HG03378 (cell line): ENCODE results near the gene ANXA5.
"Not testable (repeated sequence)": the region's sequence is repeated elsewhere in the genome, so short reads cannot be mapped to it uniquely, and the experiment has no call there.

Experiments used
- ATAC-seq: cut with Tn5 transposase; IDR thresholded peaks from one replicate; pipeline ENCODE4 v1.9.1; 2021; ENCODE audit warnings: mild to moderate bottlenecking, moderate library complexity; ENCODE audit not compliant: unreplicated experiment

Gene ANXA5

GRCh38 chr4:121679951-121680350 lies 16.8 kb downstream of the ANXA5 start:
- ATAC-seq, result no peak

DNA sequence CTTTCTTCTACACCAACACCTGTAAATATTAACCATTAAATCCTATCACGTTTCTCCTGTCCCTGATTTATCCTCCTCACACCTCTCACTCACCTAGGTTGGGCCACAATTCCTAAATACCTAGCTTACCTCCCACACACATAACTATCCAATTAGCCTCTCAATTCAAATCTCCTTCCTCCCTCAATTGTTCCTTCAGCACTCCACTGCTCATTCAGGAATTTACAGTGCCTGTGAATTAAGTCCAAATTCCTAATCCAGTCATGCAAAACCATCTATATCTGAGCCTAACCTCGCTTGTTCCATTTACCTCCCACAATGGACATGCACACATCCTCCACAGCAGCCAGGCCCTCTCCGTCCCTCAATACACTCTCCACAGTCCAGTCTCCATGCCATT lies 17.5 kb downstream of the ANXA5 start:
- ATAC-seq, result no peak

DNA sequence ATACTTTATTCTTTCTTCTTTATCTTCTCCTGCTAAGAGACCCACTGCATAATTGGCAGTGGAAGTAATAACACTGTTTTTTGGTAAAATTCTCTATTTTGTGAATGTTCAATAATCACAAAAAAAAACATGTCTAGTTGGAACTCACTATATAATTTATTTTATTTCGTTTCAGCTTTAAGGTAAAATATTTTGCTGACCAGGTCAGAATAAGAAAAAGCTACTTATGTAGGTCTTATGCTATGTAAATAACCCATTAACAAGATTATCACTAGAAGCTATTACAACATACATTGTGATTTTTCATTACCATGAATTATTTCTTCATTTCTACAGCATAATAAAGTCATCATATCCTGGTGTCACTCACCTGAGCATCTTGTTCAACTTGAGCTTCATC lies 19.3 kb downstream of the ANXA5 start:
- ATAC-seq, result no peak

DNA sequence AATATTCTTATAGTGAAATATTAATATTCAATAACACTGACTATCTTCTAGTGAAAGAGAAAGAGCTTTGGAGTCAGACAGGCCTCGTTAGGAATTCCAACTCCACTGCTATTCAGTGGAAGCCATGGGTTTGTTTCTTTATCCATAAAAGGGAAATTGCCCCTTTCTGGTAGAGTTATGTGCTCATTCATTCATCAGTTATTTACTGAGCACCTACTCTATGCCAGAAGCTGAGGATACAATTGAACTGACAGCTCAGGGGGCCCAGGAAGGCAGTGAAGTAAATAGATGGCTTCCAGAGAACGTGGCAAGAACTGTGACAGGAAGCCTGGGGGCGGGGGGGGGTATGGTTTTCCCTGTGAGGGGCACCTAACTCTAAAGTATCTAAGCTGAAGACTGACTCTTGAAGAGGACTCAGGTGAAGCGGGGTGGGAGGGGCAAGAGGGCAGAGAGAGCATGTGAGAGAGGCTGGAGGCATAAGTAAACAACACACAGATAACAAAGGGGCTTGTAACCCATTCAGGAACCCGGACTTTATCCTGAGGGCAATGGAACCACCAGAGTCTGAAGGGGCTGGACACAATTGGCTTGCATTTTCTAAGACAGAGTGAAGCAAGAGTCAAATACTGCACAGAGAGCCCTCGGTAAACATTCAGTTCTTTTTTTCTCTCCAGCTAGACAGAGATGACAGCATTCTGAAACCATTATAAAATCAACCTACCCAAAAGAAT lies 20.3 kb downstream of the ANXA5 start:
- ATAC-seq, result no peak

GRCh38 chr4:121675715-121676114 lies 21.1 kb downstream of the ANXA5 start:
- ATAC-seq, result no peak

DNA sequence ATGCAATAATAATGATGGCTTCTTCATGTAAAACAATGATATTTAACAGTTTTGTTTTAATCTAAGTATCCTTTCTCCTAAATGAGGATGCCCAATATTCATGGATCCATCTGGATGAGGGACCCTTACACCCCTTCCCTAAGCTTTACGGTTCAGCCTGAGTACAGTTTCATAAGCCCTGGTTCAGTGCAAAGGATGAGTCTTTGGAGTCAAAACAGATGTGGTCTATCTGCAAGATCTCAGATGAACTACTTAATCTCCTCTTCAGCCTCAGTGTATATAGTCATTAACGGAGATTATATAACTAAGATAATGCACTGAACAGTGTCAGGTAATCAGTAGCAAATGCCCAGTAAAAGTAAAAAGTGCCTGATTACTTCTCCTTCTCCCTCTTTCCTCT lies 22.1 kb downstream of the ANXA5 start:
- ATAC-seq, result no peak

DNA sequence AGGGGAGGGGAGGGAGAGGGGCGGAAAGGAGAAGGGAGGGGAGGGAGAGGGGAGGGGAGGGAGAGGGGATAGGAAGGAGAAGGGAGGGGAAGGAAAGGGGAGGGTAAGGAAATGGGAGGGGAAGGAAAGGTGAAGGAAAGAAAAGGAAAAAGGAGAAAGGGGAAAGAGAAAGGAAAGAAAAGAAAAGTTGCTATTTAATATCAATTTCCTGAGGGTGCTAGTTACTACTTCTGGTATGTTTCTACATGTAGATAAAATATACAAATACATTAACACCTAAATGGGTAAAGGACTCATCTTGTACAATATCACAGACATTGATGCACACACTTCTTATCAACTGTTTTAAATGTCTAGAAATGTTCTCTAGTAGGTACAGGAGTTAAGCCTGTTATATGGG lies 22.6 kb downstream of the ANXA5 start:
- ATAC-seq, result no peak

DNA sequence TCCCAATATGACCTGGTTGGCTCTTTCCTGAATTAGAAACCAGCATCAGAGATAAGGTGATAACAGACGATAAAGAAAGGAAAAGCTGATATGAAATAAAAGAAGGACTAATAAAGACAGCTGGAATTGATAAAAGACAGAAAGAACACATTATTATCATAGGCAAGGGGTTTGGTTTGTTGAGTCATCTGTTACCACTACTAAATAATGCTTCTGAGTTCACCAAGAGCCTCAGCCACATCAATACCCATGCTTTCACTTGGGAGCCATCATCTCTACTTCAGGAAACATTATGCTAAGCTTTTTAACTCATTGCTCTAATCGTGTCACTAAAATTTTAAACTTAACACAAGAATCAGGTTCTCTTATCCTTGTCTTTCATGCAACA lies 27.6 kb downstream of the ANXA5 start:
- ATAC-seq, result no peak

GRCh38 chr4:121668368-121669162 lies 28.2 kb downstream of the ANXA5 start:
- no peak for ATAC-seq

GRCh38 chr4:121666091-121666679 lies 30.6 kb downstream of the ANXA5 start:
- ATAC-seq, result no peak

DNA sequence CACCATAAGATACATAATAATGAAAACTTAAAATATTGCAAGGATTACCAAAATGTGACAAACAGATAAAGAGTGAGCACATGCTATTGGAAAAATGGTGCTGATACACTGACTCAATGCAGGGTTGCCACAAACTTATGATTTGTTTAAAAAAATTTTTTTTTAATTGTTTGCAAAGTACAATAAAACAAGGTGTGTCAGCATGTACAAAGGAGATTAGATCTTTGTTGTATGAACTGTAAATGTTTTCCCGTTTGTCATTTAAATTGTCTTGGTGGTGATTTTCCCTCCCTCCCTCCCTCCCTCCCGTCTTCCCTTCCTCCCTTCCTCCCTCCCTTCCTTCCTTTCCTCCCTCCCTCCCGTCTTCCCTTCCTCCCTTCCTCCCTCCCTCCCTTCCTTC lies 31.4 kb downstream of the ANXA5 start:
- no peak for ATAC-seq

GRCh38 chr4:121662225-121662624 lies 34.6 kb downstream of the ANXA5 start:
- no peak for ATAC-seq

DNA sequence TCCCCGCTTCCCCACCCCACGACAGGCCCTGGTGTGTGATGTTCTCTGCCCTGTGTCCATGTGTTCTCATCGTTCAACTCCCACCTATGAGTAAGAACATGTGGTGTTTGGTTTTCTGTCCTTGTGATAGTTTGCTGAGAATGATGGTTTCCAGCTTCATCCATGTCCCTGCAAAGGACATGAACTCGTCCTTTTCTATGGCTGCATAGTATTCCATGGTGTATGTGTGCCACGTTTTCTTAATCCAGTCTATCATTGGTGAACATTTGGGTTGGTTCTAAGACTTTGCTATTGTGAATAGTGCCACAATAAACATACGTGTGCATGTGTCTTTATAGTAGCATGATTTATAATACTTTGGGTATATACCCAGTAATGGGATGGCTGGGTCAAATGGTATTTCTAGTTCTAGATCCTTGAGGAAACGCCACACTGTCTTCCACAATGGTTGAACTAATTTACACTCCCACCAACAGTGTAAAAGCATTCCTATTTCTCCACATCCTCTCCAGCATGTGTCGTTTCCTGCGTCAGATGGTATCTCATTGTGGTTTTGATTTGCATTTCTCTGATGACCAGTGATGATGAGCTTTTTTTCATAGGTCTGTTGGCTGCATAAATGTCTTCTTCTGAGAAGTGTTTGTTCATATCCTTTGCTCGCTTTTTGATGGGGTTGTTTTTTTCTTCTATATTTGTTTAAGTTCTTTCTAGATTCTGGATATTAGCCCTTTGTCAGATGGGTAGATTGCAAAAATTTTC lies 36.4 kb downstream of the ANXA5 start:
- ATAC-seq, result not testable (repeated sequence)

DNA sequence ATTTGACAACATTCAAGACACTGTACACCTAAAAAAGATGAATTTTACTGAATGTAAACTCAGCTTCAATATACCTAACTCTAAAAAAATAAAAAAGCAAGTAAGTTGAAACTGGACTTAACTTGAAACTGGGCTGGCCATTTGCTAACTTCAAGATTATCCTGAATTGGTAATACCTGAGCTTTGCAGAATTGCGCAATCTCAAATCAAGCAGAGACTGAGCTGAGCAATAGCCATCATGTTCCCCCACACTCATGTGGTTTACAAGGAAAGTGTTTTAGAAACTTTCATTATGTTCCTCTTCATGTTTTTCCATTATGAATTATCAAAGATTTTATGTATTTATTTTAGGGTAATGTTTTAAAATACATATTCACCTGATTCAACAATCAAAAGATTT lies 38.7 kb downstream of the ANXA5 start:
- no peak for ATAC-seq

DNA sequence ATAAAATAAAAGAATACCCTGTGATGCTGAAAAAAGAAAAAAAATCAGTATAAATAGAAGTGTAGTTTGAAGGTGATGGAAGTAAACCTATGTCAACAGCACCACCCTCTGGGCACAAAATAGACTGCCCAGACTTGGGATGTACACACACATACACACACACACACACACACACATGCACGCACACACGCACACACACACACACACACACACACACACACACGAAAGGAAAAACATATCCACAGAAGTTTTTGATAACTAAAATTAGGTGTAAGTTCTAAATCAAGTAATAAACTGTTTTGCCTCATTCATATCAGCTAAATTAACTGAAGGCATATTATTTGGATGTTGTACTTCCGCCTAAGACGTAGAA lies 40.5 kb downstream of the ANXA5 start:
- ATAC-seq, result no peak

- no peak for ATAC-seq
Measured at GRCh38 chr4:121655320-121656268, 41.2 kb downstream of the ANXA5 start.

DNA sequence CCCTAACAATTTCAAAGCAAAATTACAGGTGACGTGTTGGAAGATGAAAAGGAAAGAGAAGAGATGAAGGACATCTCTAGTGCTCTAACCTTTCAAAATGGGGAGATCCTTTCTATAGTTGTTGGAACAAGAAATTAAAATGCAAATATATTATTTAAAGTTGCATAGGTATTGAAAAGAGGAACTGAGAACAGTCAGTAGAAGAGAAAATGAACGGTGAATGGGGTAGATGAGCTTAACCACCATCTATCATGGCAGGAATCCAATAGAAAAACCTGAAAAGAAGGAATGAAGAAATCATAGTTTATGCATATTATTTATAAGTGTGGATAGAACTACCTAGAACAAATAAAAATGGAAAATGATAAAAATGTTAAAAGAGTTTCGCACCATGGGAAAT lies 42.0 kb downstream of the ANXA5 start:
- ATAC-seq, result peak; percentile 91

DNA sequence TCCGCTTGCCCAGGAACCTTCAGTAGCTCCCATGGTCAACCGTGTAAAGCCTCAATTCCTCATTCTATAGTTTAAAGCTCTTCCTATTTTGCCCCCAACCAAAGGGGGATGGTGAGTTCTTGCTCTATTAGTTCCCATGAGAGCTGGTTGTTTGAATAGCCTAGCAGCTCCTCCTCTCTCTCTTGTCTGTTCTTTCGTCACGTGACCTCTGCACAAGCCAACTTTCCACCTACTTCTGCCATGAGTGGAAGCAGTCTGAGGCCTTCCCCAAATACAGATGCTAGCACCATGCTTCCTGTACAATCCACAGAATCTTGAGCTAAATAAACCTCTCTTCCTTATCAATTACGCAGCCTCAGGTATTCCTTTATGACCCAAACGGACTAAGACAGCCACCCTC lies 42.8 kb downstream of the ANXA5 start:
- no peak for ATAC-seq

- ATAC-seq, result no peak
Measured at GRCh38 chr4:121653214-121653613, 43.6 kb downstream of the ANXA5 start.

GRCh38 chr4:121651597-121651996 lies 45.2 kb downstream of the ANXA5 start:
- ATAC-seq, result no peak
